Measurements from ENCODE around the gene EPOP.
"Not testable (repeated sequence)": the region's sequence is repeated elsewhere in the genome, so short reads cannot be mapped to it uniquely, and the experiment has no call there.

The EPOP gene

DNA sequence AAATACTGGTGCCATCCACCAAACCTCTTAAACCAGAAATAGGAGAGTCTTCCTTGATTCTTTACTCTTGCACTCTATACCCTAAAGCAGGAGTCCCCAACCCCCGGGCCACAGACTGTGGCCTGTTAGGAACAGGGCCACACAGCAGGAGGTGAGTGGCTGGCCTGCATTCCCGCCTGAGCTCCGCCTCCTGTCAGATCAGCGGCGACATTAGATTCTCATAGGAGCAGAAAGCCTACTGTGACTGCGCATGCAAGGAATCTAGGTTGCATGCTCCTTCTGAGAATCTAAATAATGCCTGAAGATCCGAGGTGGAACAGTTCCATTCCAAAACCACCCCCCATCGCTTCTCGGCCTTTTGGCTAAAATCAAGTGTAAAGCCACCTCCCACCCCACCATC is 38.7 kb downstream of the EPOP start:
- DNase-seq: peak; percentile 16

DNA sequence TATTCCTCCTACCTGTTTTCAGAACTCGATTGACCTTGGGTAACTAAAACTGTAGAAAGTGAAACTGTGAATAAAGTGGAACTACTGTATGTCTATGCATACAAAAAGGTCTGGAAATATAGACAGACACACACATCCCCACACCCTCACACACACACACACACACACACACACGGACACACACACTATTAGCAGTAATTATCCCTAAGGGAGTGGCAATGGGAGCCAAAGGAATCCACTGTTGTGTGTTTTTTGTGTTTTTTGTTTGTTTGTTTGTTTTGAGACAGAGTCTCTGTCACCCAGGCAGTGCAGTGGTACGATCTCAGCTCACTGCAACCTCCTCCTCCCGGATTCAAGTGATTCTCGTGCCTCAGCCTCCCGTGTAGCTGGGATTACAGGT is 42.4 kb downstream of the EPOP start:
- DNase-seq: peak; percentile 23

DNA sequence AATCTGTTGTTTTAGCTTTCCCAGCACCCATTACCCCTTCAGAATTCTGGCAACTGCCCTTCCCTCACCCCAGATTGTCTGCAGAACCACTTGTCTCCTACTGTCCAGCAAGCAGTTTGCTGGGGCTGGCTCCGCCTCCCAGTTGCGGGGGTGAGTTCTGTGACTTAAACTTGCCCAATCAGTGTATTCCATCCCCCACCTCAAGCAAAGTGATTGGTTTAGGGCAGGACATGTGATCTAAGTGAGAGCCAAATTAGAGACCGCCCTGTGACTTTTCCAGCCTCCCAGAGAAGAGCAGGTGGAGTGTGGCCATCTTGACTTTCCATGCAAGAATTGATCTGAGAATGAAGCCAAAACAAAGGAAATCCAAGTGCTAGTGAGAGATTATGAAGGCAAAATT is 46.3 kb downstream of the EPOP start:
- DNase-seq: no peak

DNA sequence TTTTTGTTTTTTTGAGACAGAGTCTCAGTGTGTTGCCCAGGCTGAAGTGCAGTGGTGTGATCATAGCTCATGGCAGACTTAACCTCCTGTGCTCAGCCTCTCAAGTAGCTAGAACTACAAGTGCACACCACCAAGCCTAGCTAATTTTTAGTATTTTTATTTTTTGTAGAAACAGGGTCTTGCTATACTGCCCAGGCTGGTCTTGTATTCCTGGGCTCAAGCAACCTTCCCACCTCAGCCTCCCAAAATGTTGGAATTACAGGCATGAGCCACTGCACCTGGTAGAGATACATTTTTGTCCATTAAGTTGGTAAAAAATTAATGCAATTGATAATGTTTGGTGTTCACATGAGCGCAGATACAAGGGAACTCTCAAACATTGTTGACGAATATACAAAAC is 46.8 kb downstream of the EPOP start:
- no peak for DNase-seq

DNA sequence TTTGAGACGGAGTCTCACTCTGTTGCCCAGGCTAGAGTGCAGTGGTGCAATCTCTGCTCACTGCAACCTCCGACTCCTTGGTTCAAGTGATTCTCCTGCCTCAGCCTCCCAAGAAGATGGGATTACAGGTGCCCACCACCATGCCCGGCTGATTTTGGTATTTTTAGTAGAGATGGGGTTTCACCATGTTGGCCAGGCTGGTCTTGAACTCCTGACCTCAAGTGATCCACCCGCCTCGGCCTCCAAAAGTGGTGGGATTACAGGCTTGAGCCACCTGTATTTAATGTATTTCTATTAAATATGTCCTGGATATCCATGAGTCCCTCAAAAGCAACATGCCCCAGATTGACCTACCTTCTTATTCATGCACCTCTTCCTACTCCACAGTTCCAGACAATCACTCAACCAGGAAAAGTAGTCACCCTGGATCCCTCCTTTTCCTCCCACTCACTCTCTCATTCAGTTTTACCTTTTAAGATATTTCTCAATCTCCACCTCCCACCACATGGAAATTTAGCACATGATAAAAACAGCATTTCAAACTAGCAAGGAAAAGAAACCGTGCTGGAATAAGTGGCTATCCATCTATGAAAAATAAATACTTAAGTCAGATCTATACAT is 48.0 kb downstream of the EPOP start:
- DNase-seq: not testable (repeated sequence)

DNA sequence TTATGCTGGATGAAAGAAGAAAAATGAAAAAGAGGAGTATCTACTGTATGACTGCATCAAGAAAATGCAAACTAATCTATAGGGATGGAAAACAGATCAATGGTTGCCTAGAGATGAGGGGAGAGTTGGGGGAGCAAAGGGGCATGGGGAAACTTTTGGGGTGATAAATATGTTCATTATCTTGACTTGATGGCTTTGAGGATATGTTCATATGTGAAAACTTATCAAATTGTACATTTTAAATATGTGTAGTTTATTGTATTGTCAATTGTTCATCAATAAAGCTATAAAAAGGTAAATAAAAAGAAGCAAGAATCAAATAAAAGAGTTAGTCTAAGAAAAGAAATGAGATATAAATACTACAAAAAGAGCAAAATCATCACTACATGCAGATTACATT is 49.3 kb downstream of the EPOP start:
- DNase-seq: no peak

DNA sequence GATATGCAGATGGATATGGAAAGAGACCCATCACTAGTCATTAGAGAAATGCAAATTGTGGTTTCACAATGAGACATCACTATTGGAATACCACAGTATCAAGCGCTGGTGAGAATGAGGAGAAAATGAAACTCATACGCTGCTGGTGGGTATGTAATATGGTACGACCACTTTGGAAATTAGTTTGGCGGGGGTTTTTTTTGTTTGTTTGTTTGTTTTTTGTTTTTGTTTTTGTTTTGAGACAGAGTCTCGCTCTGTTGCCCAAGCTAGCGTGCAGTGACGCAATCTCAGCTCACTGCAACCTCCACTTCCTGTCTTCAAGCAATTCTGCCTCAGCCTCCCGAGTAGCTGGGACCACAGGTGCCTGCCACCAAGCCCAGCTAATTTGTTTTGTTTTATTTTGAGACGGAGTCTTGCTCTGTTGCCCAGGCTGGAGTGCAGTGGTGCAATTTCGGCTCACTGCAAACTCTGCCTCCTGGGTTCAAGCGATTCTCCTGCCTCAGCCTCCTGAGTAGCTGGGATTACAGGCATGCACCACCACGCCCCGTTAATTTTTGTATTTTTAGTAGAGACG is 49.9 kb downstream of the EPOP start:
- not testable (repeated sequence) for DNase-seq
